ENCODE data around the gene MKRN2. TPM values are rescaled to one million over a fixed set of nuclear protein-coding genes. Genes with fewer than 3 reads are reported as not detected.

The MKRN2 gene
- total RNA-seq, 1 experiment from 2014 or later, result 18.2 TPM

- ATAC-seq (no peak), DNase-seq (ENCODE audit: low spot score) (no peak)
- H3K4me3 Mint-ChIP-seq, result no peak overlapping the region
- no peak for TF ChIP-seq MXD4 (CRISPR knock-in tag; IDR thresholded peaks at IDR 0.05; ENCODE audit: borderline replicate concordance)
- H3K27me3 Mint-ChIP-seq (ENCODE audit: low read depth), result no peaks in the 10 kb centered on the region
- peaks cover 47% of the 10 kb centered on the region for H3K36me3 Mint-ChIP-seq
- no peak overlapping the region for H3K27ac Mint-ChIP-seq
- ChIA-PET POLR2A (no interaction called here), CTCF (no interaction called here)
- H3K9me3 Mint-ChIP-seq, result no peaks in the 10 kb centered on the region
- H3K4me1 Mint-ChIP-seq, result peaks cover under 1% of the 10 kb centered on the region; the same call in 1 of the 2 replicates
Observed at GRCh38 chr3:12569836-12570235, 12.9 kb downstream of the MKRN2 start.

GRCh38 chr3:12571986-12572385 is 15.1 kb downstream of the MKRN2 start:
- DNase-seq (ENCODE audit: low spot score) (no peak), ATAC-seq (no peak)
- H3K27ac Mint-ChIP-seq, result no peak overlapping the region
- H3K4me1 Mint-ChIP-seq, result no peaks in the 10 kb centered on the region
- ChIA-PET CTCF (no interaction called here), POLR2A (no interaction called here)
- no peaks in the 10 kb centered on the region for H3K27me3 Mint-ChIP-seq (ENCODE audit: low read depth)
- no peak overlapping the region for H3K4me3 Mint-ChIP-seq
- no peaks in the 10 kb centered on the region for H3K9me3 Mint-ChIP-seq
- TF ChIP-seq ZNF532 (CRISPR knock-in tag; IDR thresholded peaks at IDR 0.05; ENCODE audit: borderline replicate concordance) (no peak), ARID4B (CRISPR knock-in tag; IDR thresholded peaks at IDR 0.05; ENCODE audit: borderline replicate concordance) (no peak), ERG (CRISPR knock-in tag; IDR thresholded peaks at IDR 0.05) (no peak), TEAD1 (CRISPR knock-in tag; IDR thresholded peaks at IDR 0.05) (no peak), ZNF232 (CRISPR knock-in tag; IDR thresholded peaks at IDR 0.05) (no peak), AFF4 (CRISPR knock-in tag; IDR thresholded peaks at IDR 0.05; ENCODE audit: borderline replicate concordance) (no peak), ZNF281 (CRISPR knock-in tag; IDR thresholded peaks at IDR 0.05) (no peak)
- TF ChIP-seq, protein P1, sequence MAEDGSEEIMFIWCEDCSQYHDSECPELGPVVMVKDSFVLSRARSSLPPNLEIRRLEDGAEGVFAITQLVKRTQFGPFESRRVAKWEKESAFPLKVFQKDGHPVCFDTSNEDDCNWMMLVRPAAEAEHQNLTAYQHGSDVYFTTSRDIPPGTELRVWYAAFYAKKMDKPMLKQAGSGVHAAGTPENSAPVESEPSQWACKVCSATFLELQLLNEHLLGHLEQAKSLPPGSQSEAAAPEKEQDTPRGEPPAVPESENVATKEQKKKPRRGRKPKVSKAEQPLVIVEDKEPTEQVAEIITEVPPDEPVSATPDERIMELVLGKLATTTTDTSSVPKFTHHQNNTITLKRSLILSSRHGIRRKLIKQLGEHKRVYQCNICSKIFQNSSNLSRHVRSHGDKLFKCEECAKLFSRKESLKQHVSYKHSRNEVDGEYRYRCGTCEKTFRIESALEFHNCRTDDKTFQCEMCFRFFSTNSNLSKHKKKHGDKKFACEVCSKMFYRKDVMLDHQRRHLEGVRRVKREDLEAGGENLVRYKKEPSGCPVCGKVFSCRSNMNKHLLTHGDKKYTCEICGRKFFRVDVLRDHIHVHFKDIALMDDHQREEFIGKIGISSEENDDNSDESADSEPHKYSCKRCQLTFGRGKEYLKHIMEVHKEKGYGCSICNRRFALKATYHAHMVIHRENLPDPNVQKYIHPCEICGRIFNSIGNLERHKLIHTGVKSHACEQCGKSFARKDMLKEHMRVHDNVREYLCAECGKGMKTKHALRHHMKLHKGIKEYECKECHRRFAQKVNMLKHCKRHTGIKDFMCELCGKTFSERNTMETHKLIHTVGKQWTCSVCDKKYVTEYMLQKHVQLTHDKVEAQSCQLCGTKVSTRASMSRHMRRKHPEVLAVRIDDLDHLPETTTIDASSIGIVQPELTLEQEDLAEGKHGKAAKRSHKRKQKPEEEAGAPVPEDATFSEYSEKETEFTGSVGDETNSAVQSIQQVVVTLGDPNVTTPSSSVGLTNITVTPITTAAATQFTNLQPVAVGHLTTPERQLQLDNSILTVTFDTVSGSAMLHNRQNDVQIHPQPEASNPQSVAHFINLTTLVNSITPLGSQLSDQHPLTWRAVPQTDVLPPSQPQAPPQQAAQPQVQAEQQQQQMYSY (CRISPR knock-in tag; IDR thresholded peaks at IDR 0.05), result no peak
- H3K36me3 Mint-ChIP-seq, result peaks cover 66% of the 10 kb centered on the region

Measured in WTC11 (cell line).